ENCODE measurements around the gene ZNF112. TPM values are rescaled to one million over a fixed set of nuclear protein-coding genes. Genes with fewer than 3 reads are reported as not detected.

ZNF112 gene
- total RNA-seq, 1 donor from 2014 or later: 5.4 TPM

- ATAC-seq: no peak
- DNase-seq: no peak
- intact Hi-C loops (cut with micrococcal nuclease): no loop called here
Observed at GRCh38 chr19:44303320-44303719, 53.2 kb downstream of the ZNF112 start.

DNA sequence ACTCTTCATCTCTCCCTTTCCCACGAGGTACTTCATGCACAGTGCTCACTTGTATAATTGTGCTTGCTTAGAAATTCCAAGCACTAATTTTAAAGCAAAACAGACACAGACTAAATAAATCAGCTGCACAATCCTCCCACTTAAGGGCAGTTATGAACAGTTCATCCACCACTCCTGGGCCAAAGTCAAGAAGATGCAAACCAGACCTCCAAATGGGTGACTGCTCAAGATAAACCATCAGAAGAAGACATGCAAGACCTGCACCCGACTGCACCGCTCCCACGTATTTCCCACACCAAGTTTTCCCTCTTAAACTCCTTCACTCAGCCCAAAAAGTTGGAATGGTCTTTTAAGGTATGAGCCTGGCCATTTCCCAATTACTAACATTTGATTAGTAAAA is 71.5 kb downstream of the ZNF112 start:
- no peak for ATAC-seq
- no peak for DNase-seq
- intact Hi-C loops (cut with micrococcal nuclease): no loop called here

GRCh38 chr19:44282846-44283245 is 73.6 kb downstream of the ZNF112 start:
- no peak for DNase-seq
- intact Hi-C loops (cut with micrococcal nuclease): no loop called here
- no peak for ATAC-seq

- DNase-seq: no peak
- ATAC-seq: no peak
- intact Hi-C loops (cut with micrococcal nuclease): no loop called here
Observed at GRCh38 chr19:44280916-44281315, 75.6 kb downstream of the ZNF112 start.

DNA sequence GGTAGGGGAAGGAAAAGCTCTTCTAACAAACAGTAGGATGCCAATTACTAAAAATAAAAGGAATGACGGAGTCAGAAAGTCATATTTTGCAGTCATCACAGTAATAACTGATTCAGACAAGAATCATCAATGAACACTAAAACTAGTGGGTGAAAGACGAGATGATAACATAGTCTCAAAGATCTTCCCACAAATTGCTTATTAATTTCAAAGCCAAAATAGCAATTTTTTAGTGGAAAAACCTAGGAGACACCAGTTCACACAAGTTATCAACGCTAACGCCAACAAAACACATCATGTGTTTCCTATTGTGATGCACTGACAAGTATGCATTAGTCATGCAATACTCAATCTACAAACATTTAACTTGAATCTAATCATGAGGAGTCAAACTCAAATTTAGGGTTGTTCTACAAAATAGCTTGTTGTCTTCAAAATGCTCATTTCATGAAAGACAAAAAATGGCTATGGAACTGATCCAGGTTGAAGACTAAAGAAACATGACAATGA is 78.2 kb downstream of the ZNF112 start:
- DNase-seq: no peak
- no peak for ATAC-seq
- intact Hi-C loops (cut with micrococcal nuclease): no loop called here

- intact Hi-C loops (cut with micrococcal nuclease): no loop called here
- DNase-seq: no peak
- no peak for ATAC-seq
Observed at GRCh38 chr19:44277331-44277730, 79.1 kb downstream of the ZNF112 start.

Other genes with a start within 250 kb of the ZNF112 start
- 2.6 TPM for gene ZNF225, start 243.3 kb downstream of the ZNF112 start, total RNA-seq
- 14.3 TPM for gene ZNF234, start 215.1 kb downstream of the ZNF112 start, total RNA-seq
- 19.9 TPM for gene ZNF226, start 191.6 kb downstream of the ZNF112 start, total RNA-seq
- 11.5 TPM for gene ZNF227, start 144.1 kb downstream of the ZNF112 start, total RNA-seq
- 6.5 TPM for gene ZNF233, start 96.8 kb downstream of the ZNF112 start, total RNA-seq
- 4.5 TPM for gene ZNF235, start 51.7 kb downstream of the ZNF112 start, total RNA-seq
- 5.5 TPM for gene ZNF285, start 44.9 kb upstream of the ZNF112 start, total RNA-seq
- 6.7 TPM for gene ZNF229, start 91.8 kb upstream of the ZNF112 start, total RNA-seq
- gene ZNF180, start 143.8 kb upstream of the ZNF112 start, total RNA-seq: 3.6 TPM
- gene CEACAM20, start 173.0 kb upstream of the ZNF112 start, total RNA-seq: not detected